GM21360 (cell line): ENCODE data around the gene ATG2B.

Experiments used
- ATAC-seq: cut with Tn5 transposase; IDR thresholded peaks from one replicate; pipeline ENCODE4 v1.9.1; 2021; ENCODE audit warnings: mild to moderate bottlenecking, moderate library complexity; ENCODE audit not compliant: unreplicated experiment

ATG2B gene

DNA sequence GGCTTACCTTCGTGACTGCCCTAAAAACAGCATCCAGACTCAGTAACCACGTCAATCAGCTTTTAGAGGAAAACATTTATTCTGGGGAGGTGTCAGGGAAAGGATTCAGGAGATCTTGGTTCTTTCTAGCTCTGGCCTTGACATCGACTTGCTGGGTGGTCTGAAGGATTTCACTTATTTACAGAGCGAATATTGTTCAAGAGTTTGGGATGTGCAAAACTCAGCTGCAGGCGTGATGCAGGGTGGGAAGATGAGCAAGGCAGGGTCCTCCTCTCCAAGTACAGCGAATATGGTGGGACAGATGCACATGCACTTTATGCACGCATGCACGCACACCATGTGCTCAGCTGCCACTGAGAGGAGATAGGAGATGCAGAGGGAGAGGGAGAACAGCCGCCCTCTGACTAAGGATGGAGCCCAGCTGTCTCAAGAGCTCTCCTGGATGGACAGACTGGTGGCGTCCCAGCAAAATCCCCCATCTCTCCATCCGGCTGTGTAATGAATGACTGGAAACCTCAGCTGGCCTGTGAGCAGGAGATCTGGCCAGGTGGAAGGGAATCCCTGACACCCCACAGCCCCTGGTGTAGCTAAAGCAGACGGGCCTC, 131.5 kb downstream of the ATG2B start:
- ATAC-seq, result no peak

DNA sequence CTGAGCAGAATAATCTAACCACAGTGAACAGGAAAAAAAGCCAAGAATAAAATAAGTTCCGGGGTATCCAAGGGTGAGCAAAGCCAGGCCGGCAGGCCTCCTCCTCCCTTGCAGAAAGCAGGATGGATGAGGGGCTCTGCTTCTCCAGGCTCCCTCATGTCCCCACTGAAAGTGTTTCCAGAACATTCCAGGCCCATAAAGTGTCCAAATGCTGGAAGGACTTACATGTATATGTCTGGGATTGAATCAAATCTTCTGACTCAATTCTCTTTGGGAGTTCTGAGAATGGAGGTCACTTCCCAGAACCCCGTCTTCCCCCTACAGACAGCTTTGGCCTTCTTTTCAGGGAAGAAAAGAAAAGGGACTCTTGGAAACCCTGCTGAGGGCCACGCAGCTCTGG, 132.1 kb downstream of the ATG2B start:
- ATAC-seq, result no peak

DNA sequence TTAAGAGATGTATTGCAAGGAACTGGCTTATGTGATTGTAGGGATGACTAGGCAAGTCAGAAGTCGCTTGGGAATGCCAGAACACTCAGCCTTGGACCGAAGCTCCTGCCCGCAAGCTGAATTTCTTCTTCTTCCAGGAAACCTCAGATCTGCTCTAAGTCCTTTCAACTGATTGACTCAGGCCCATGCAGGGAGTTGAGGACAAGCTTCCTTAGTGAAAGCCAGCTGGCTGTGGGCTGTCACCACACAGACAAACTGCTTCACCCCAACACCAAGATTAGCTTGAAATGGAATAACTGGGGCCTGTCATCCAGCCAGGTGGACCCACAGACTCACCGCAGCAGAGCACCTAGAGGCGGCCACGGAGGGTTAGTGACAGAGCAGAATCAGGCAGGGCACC, 133.8 kb downstream of the ATG2B start:
- ATAC-seq, result no peak
